GM21381 (cell line): Measurements from ENCODE around the gene DISP2.

Experiments used
- ATAC-seq: cut with Tn5 transposase; IDR thresholded peaks from one replicate; pipeline ENCODE4 v1.9.1; 2021; ENCODE audit warnings: mild to moderate bottlenecking, moderate library complexity; ENCODE audit not compliant: unreplicated experiment

DISP2 gene

DNA sequence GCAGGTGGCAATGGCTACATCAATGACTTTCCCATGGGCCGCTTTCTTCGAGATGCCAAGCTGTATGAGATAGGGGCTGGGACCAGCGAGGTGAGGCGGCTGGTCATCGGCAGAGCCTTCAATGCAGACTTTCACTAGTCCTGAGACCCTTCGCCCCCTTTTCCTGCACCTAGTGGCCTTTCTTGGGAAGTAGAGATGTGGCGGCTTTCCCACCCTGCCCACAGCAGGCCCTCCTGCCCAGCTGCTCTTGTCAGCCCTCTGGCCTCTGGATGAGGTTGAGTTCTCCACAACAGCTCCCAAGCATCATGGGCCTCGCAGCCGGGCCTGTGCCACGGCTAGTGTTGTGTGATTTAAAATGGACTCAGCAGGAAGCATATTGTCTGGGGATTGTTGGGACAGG lies 60.1 kb downstream of the DISP2 start:
- no peak for ATAC-seq

DNA sequence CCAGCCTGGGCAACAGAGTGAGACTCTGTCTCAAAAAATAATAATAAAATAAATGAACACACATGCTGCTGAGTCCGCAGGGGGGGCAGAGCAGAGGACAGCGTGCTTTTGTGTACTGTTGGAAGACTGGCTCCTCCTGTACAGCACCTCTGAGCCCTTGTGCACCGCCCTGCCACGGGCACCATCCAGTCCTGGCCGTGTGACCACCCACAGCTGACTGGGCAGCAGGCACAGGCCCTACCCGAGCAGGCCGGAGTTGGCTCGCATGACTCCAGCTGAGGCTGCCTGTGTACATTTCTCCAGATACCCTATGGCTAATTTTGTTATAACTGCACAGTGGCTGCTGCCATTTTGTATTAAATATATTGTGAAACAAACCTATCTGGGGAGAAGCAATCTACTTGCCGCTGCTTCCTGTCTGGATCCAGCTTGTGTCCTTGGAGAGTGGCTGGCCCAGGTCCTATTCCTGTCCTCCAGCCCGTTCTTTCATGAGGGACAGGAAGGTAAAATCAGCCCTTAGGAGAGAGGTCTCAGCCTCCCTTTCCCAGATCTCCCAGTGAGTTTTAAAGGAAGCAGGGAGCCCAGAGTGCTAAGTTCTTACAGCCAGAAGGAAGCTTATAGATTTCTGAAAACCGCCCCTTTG lies 62.2 kb downstream of the DISP2 start:
- ATAC-seq, result no peak

DNA sequence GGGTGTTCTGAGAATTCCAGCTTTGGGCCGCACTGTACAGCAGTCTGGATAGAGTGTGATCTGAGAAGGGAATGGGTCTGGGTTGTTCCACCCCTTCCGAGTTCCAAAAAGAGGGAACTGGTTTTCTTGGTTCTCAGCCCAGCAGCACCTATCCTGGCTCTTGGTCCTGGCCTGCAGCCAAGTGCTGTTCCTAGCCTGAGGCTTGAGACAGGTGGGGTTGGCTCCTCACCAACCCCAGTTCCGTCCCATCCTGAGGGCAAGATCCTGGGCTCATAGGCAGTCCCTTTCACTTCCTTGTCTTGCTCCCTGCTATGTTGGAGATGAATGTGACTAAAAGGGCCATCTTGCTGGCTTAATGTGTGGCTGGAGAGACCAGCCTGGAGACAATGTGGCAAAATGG lies 62.8 kb downstream of the DISP2 start:
- no peak for ATAC-seq

DNA sequence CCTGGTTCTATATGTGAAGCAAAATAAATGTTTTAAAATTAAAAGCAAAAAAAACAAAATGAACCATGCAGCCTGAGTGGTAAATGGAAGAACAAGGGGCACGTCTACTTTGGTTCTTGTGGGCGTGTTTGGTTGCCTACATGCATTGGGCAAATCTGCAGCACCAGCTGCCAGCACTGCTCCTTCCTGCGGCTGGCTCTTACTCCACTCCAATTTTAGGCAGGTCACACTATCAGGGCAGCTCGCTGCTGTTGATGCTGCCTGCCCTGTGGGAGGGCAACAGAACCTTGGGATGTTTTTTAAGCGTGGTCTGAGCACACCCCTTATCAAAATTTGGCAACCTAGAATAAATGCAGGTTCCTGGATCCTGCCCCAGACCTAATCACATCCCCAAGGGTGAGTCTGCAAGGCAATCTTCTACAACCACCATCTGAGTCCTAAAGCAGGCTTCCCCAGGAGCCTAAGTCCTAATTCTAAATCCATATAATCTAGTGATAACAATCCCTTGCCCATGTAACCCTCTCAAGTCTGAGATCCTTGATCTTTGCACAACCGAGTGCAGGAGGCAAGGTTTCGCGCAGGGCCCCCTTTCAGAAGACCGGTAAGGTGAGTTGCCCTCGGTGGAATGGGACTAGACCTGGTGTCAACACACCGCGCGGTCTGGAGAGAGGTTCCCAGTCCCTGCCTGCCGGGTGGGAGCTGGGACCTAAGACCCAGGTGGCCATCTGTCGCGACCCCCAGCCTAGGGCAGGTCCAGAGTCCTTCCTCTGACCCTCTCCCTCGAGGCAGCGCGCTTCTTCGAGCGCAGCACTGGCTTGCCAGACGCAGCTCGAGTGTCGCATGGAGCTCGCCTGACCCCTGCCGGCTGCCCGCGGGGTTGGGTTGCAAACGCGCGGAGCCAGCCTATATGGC lies 63.5 kb downstream of the DISP2 start:
- no peak for ATAC-seq

DNA sequence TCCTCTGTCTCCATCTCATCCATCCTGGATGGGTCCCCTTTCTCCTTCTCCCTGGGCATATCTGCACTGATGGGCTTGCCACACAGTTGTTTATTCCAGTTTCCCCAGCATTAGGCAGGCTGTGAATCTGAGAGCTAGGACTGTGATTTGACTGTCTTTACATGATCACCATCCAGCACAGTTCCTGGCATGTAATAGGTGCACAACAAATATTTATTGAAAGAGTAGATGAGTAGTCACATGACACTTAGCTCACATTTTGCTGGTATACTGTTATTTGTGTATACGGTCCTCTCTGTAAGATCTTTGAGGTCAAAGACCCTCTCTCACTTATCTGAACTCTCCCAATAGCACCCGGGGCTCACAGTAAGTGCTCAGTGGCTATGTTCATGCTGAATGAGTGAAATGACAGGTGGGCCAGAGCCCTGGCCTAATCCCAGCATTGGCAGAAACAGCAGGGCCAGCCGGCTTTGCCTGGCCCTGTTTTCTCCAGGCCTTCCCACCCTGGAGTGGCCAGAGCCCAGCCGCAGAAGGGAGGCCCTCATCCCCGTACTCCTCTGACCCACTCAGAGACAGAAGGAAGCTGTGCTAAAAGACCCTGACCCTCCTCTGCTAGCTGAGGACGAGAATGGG lies 66.6 kb downstream of the DISP2 start:
- ATAC-seq, result no peak

DNA sequence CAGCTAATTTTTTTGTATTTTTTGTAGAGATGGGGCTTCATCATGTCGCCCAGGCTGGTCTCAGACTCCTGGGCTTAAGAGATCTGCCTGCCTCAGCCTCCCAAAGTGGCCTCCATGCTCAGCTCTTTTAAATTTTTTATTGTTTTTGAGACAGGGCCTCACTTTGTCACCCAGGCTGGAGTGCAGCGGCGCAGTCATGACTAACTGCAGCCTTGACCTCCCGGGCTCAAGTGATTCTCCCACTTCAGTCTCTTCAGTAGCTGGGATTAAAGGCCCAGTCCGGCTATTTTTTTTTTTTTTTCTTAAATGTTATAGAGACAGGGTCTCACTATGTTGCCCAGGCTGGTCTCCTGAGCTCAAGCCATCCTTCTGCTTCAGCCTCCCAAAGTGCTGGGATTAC lies 67.7 kb downstream of the DISP2 start:
- no peak for ATAC-seq

DNA sequence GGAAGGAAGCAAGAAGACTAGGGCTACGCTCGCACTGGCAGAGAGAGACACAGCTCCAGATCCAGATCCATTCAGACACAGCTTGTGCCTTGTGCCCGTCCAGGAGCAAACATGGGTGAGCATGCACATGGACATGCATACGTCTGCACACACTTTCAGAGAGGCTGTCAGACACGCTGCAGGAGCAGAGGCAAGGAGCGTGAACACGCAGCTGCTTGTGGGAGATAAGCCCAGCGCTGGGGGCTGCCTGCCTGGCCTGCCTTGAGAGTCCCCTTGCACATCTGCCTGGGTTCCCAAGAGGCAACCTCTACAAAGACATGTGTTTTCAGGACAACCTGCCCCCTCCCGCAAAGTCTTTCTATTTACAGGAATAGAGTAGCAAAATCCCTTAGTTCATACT lies 69.2 kb downstream of the DISP2 start:
- ATAC-seq, result no peak

DNA sequence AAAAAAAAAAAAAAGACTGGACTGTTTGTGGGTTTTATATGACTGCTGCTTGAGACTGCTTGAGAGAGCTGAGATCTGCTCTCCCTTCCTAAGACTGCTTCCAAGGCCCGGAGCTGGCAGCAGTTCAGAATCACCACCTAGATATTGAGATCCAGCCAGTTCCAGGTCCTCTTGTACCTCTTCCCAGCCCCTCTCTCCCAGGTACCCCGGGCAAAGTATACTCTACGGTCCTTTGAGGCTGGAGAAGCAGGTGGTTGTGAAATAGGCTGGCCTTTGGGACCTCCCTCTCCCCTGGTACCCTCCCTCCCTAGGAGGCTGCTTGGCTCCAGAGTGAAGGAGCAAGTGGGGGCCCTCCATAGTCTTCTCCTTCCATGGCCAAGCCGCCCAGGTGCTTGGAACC lies 70.2 kb downstream of the DISP2 start:
- ATAC-seq, result no peak
